Neural cell (in vitro differentiated cells): ENCODE results near the gene ZMAT3. TPM values are rescaled to one million over a fixed set of nuclear protein-coding genes. Genes with fewer than 3 reads are reported as not detected.

ENCODE experiments used
- H2AFZ ChIP-seq: fragments of 200-600, 300-800 bp; sonication (generic), shearing (Covaris generic); 2 replicates; pipeline ENCODE4 v1.6.0; 2014; ENCODE audit warnings: low read depth, mild to moderate bottlenecking, antibody characterized with exemption, low read length, moderate library complexity
- H3F3A ChIP-seq: fragments of 200-600 bp; shearing (Covaris generic); 2 replicates; pipeline ENCODE4 v1.6.1; 2016; ENCODE audit warnings: mild to moderate bottlenecking, moderate library complexity, mixed read lengths, antibody characterized with exemption, low read length; ENCODE audit not compliant: insufficient read depth, poor library complexity, severe bottlenecking
- H3K27ac ChIP-seq: fragments of 200-600, 300-800 bp; sonication (generic), shearing (Covaris generic); 2 replicates; pipeline ENCODE4 v1.5.1; 2014; ENCODE audit warnings: mild to moderate bottlenecking, low read length, moderate library complexity
- H3K27me3 ChIP-seq: fragments of 300-800, 200-600 bp; sonication (generic), shearing (Covaris generic); 2 replicates; pipeline ENCODE4 v1.6.0; 2014; ENCODE audit warnings: mild to moderate bottlenecking, low read depth, low read length, moderate library complexity; ENCODE audit not compliant: insufficient read depth
- H3K36me3 ChIP-seq: fragments of 300-800, 200-600 bp; sonication (generic), shearing (Covaris generic); 2 replicates; pipeline ENCODE4 v1.5.1; 2014; ENCODE audit warnings: mild to moderate bottlenecking, antibody characterized with exemption, low read length, moderate library complexity; ENCODE audit not compliant: insufficient read depth
- H3K4me2 ChIP-seq: fragments of 300-800, 200-600 bp; sonication (generic), shearing (Covaris generic); 2 replicates; pipeline ENCODE4 v1.6.0; 2014; ENCODE audit warnings: mild to moderate bottlenecking, low read length
- H3K4me3 ChIP-seq: fragments of 300-800, 200-600 bp; sonication (generic), shearing (Covaris generic); 2 replicates; pipeline ENCODE4 v1.5.1; 2014; ENCODE audit warnings: mild to moderate bottlenecking, low read length, moderate library complexity
- H3K79me2 ChIP-seq: fragments of 200-600 bp; shearing (Covaris generic); replicated peaks from 2 replicates; pipeline ENCODE4 v1.6.0; 2014; ENCODE audit warnings: mild to moderate bottlenecking, low read length, moderate library complexity; ENCODE audit not compliant: insufficient read depth
- H3K9ac ChIP-seq: fragments of 300-800, 200-600 bp; sonication (generic), shearing (Covaris generic); 2 replicates; pipeline ENCODE4 v1.6.1; 2016; ENCODE audit warnings: mild to moderate bottlenecking, low read length, mixed read lengths
- H3K9me2 ChIP-seq: fragments of 200-600 bp; shearing (Covaris generic); 2 replicates; pipeline ENCODE4 v1.6.1; 2016; ENCODE audit warnings: mild to moderate bottlenecking, low read length, mixed read lengths; ENCODE audit not compliant: insufficient read depth
- H3K9me3 ChIP-seq: fragments of 200-600, 300-800 bp; sonication (generic), shearing (Covaris generic); 2 replicates; pipeline ENCODE4 v1.6.1; 2016; ENCODE audit warnings: mild to moderate bottlenecking, mixed run types, low read length, moderate library complexity, mixed read lengths
- H4K20me1 ChIP-seq: fragments of 200-600 bp; shearing (Covaris generic); 2 replicates; pipeline ENCODE4 v1.6.1; 2016; ENCODE audit warnings: mild to moderate bottlenecking, mixed run types; ENCODE audit not compliant: insufficient read depth
- EP300 ChIP-seq: fragments of 450-650 bp; conservative IDR thresholded peaks from 2 replicates; pipeline ENCODE4 v1.6.1; 2014; ENCODE audit warnings: antibody characterized with exemption, mild to moderate bottlenecking, moderate library complexity; ENCODE audit not compliant: poor library complexity, severe bottlenecking
- EZH2 ChIP-seq: fragments of 200-600, 300-800 bp; shearing (Covaris generic), sonication (generic); IDR thresholded peaks from 2 replicates; pipeline ENCODE4 v1.6.1; 2014; ENCODE audit warnings: antibody characterized with exemption, low read length, borderline replicate concordance, mild to moderate bottlenecking; ENCODE audit not compliant: insufficient read depth, poor library complexity, severe bottlenecking
- MXI1 ChIP-seq: fragments of 450-650 bp; conservative IDR thresholded peaks from 2 replicates; pipeline ENCODE4 v1.6.1; 2014; ENCODE audit warnings: antibody characterized with exemption, mild to moderate bottlenecking; ENCODE audit not compliant: poor library complexity, severe bottlenecking
- POLR2AphosphoS5 ChIP-seq: IDR thresholded peaks from 2 replicates; pipeline ENCODE4 v1.6.1; 2012
- SMC3 ChIP-seq: fragments of 450-650 bp; conservative IDR thresholded peaks from 2 replicates; pipeline ENCODE4 v1.6.1; 2014; ENCODE audit warnings: antibody characterized with exemption, mild to moderate bottlenecking, moderate library complexity; ENCODE audit not compliant: poor library complexity
- TAF1 ChIP-seq: IDR thresholded peaks from 2 replicates; pipeline ENCODE4 v1.6.1; 2012; ENCODE audit warnings: low read depth
- polyA plus RNA-seq: library from polyadenylated mRNA; depleted of rRNA; stranded (reverse); fragments of >200 nt; gene quantifications from 2 replicates; pipeline ENCODE4 v1.2.3, GENCODE V29; 2014
- TF ChIP-seq, protein P1 (sequence below): fragments of 450-650 bp; IDR thresholded peaks from 2 replicates; pipeline ENCODE4 v1.5.1; 2014; ENCODE audit warnings: antibody characterized with exemption, mild to moderate bottlenecking, moderate library complexity; ENCODE audit not compliant: poor library complexity, severe bottlenecking

ZMAT3 gene
- polyA plus RNA-seq, 1 donor from 2014 or later = 3.9 TPM

DNA sequence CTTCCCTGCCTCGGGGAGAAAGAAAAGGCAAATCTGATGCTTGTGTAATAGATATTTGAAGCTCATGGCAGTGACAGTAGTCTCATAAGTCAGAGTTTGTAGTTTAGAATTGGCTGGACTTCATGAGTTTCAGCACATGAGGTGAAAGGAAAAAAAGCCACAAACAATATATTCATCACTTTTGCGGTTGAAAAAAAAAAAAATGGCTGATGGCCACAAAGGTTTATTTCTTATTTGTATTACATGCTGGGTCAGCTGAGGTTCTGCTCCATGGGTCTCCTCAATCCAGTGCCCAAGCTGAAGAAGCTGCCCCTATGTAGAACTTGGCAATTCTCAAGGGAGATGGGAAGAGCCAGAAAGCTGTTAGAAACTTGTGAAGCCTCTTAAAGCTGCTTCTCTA lies 2.2 kb upstream of the ZMAT3 start:
- no peak for TF ChIP-seq TAF1
- TF ChIP-seq EP300 = no peak
- Histone ChIP-seq H3K36me3 (no peaks in the 10 kb centered on the region), H3K27ac (no peak overlapping the region), H3K9ac (no peak overlapping the region), H3K4me3 (no peak overlapping the region), H2AFZ (no peak overlapping the region), H3F3A (no peaks in the 10 kb centered on the region), H3K9me2 (no peaks in the 10 kb centered on the region), H3K27me3 (no peaks in the 10 kb centered on the region), H3K79me2 (peaks cover 20% of the 10 kb centered on the region), H4K20me1 (no peaks in the 10 kb centered on the region), H3K9me3 (no peaks in the 10 kb centered on the region), H3K4me2 (no peak overlapping the region)

DNA sequence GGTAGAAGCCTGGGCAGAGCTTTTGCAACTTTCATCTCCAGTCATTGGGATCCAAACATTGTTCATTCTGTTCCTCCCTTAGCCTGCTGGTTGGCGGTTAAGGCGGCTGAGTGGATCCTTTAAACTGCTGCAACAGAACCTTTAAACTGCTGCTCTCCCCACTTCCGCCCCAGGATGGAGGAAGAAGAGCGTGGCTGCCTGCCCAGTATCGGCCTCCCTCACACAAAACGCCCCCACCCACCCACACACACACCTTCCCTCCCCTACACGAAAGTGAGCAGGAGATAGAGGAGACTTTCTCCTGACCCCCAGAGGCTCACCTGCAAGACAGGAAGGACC lies 460 bp upstream of the ZMAT3 start:
- Histone ChIP-seq H3F3A (no peaks in the 10 kb centered on the region), H3K27ac (peak overlapping the region; percentile 28)

DNA sequence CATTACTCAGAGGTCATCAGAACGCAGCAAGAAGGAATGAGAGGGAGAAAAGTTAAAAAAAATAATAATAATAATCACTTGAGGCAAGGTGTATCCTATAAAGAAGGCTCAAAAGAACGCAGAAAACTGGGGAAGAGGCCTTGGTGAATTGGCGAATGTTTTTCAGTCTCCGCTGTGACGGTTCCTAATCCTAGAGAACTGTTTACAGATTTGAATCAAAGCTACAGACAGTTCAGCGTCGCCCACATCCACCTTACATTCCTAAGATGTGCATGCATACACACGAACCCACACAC lies 634 bp downstream of the ZMAT3 start:
- H3K27me3 ChIP-seq = no peaks in the 10 kb centered on the region
- peak overlapping the region; percentile 73 for H3K4me3 ChIP-seq
- H3K9me3 ChIP-seq = no peaks in the 10 kb centered on the region
- H3K79me2 ChIP-seq = peaks cover 24% of the 10 kb centered on the region
- TF ChIP-seq POLR2AphosphoS5 = no peak
- H4K20me1 ChIP-seq = no peaks in the 10 kb centered on the region
- H2AFZ ChIP-seq = peak overlapping the region; percentile 81
- peak overlapping the region; percentile 8 for H3K27ac ChIP-seq
- H3F3A ChIP-seq = no peaks in the 10 kb centered on the region
- peak overlapping the region; percentile 85 for H3K4me2 ChIP-seq
- no peaks in the 10 kb centered on the region for H3K9me2 ChIP-seq
- H3K9ac ChIP-seq = peak overlapping the region; percentile 65
- H3K36me3 ChIP-seq = peaks cover 6% of the 10 kb centered on the region

More for the DNA sequence above, 460 bp upstream of the ZMAT3 start:
- no peaks in the 10 kb centered on the region for H3K27me3 ChIP-seq
- no peaks in the 10 kb centered on the region for H3K9me2 ChIP-seq
- H4K20me1 ChIP-seq = no peaks in the 10 kb centered on the region
- peak overlapping the region; percentile 65 for H3K9ac ChIP-seq
- TF ChIP-seq MXI1 (no peak), SMC3 (no peak), TAF1 (no peak), EZH2 (no peak), POLR2AphosphoS5 (no peak)
- TF ChIP-seq, protein P1, sequence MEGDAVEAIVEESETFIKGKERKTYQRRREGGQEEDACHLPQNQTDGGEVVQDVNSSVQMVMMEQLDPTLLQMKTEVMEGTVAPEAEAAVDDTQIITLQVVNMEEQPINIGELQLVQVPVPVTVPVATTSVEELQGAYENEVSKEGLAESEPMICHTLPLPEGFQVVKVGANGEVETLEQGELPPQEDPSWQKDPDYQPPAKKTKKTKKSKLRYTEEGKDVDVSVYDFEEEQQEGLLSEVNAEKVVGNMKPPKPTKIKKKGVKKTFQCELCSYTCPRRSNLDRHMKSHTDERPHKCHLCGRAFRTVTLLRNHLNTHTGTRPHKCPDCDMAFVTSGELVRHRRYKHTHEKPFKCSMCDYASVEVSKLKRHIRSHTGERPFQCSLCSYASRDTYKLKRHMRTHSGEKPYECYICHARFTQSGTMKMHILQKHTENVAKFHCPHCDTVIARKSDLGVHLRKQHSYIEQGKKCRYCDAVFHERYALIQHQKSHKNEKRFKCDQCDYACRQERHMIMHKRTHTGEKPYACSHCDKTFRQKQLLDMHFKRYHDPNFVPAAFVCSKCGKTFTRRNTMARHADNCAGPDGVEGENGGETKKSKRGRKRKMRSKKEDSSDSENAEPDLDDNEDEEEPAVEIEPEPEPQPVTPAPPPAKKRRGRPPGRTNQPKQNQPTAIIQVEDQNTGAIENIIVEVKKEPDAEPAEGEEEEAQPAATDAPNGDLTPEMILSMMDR = no peak
- peak overlapping the region; percentile 81 for H2AFZ ChIP-seq
- no peaks in the 10 kb centered on the region for H3K9me3 ChIP-seq
- peak overlapping the region; percentile 73 for H3K4me3 ChIP-seq
- H3K36me3 ChIP-seq = peaks cover under 1% of the 10 kb centered on the region
- peaks cover 24% of the 10 kb centered on the region for H3K79me2 ChIP-seq
- H3K4me2 ChIP-seq = peak overlapping the region; percentile 53

DNA sequence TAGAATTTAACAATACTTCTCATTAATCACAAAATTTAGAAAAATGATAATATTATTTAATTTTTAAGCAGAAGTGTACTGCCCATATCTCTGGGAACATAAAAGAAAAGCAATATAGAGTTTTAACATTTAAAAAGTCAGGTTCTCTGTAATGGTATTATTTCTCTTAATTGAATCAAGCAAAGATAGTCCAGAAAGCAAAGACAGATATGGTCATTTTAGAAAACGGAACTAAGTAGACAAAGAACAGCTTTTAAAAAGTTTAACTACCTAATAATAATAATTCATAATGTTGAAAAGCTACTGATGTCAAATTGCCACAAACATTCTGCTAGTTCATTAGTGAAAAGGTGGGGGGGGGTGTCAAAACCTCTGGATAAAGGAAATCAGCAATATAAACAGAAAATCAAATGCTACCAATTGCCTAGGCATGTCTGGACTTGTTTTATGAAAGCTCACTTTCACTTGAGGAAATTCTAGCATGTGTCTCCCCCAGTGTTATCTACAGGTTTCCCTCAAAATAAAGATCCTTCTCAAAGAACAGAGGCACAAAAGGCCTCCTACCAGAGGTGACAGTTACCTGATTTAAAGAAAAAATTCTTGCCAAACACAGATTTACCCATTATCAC lies 1.7 kb downstream of the ZMAT3 start:
- Histone ChIP-seq H2AFZ (no peak overlapping the region), H3K4me3 (peak overlapping the region; percentile 73), H3K4me2 (no peak overlapping the region), H3K36me3 (peaks cover 6% of the 10 kb centered on the region), H3K27ac (no peak overlapping the region), H3K9me3 (no peaks in the 10 kb centered on the region), H3K9ac (no peak overlapping the region), H3F3A (no peaks in the 10 kb centered on the region), H3K9me2 (no peaks in the 10 kb centered on the region), H4K20me1 (no peaks in the 10 kb centered on the region), H3K27me3 (no peaks in the 10 kb centered on the region), H3K79me2 (peaks cover 24% of the 10 kb centered on the region)
- TF ChIP-seq EZH2 (no peak), SMC3 (no peak)
- TF ChIP-seq, protein P1 = no peak
